ENCODE measurements around the gene COL27A1. TPM values are rescaled to one million over a fixed set of nuclear protein-coding genes. Genes with fewer than 3 reads are reported as not detected.
A peak's percentile ranks its signal among the peaks of the same experiment; 100 is the strongest.

COL27A1 gene
- total RNA-seq, 1 experiment from 2014 or later, result 17.6 TPM

DNA sequence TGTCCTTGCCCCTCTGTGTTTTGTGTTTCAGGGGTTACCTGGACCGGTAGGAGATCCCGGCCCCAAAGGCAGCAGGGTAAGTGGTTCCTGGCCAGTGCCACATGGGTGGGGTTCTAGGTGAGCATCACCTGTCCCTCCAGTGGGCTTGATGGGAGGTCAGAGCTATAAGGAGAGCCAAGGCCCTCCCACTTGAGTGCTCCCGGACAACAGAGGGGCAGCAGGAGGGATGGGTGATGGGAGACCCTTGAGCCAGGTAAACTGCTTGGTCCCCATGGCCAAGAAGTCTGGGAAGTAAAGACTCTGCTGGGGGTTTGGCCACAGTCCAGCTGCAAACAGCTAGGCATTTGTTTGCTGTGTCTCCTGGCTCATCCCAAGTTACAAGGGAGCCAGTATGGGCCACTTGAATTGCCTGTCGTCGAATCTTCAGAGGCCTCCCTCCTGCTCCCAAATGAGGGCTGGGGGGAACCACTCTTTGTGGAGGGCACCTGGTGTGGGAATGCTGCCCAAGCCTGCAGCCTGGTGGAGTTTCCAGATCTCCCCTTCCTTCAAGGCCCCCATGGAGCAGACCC is 51.0 kb downstream of the COL27A1 start:
- DNase-seq (ENCODE audit: low spot score), result no peak

DNA sequence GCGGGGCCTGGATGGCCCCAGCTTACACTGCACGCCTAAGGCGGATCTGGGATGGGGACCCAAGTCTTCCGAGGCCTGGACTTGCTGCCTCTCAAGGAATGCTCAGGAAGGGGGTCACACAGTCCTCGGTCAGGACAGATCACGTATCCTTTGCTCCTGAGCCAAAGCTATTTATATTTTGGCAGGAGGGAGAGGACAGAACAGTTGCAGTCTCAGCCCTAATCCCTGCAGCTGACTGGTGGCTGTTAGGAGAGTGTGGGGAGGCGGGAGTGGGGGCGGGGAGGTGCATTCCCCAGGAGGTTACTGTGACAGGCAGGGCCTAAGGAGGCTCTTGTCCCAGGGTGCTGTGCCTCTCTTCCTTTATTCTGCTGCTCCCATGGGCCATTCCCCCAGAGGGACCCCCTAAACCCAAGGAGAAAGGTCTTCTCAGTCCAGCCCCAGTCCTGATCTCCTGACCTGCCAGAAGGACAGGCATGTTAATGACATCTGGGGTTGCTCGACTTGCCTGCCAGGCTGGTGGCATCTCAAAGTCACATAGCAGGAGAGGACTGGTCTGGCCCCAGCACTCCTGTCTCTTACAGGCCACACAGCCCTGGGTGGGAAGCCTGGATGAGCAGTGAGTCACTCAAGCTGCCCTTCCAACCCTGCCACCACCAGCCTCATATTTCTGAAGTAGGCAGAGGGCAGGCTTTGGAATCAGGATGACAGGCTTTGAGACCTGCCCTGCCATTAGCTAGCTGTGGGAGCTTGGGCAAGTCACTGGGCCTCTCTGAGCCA is 51.9 kb downstream of the COL27A1 start:
- peak; percentile 11 for DNase-seq (ENCODE audit: low spot score)

DNA sequence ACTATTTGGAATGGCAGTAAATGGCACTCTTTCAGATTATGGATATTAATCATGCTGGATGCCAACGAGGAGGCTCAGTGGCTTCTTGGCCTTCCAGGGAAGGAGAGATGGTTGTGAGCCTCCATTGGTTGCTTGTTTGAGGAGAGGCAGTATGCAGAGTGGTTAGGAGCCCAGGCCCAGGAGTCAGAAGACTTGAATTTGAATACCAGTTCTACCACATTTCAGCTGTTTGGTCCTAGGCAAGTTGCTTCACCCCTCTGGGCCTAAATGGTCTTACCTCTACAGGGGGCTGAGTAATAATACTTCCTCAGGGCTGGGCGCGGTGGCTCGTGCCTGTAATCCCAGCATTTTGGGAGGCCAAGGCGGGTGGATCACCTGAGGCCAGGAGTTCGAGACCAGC is 52.5 kb downstream of the COL27A1 start:
- DNase-seq (ENCODE audit: low spot score), result no peak

DNA sequence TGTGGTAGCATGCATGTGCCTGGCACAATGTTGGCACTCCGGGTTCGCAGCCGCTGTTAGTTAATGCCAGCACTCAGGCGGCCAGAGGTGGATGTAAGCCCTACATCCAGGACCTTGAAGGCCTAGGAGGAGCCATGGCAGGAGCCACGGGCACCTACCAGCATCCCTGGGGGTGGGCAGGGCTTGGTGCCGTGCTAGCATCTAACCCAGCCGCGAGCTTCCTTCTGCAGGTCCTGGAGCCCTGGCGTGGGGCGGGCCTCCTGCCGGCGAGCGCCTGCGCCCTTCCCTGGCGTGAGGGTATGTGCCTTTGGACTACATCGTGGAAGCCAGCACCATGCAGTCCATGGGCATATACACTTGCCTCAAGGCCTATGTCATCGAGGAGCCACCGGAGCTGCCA is 53.8 kb downstream of the COL27A1 start:
- DNase-seq (ENCODE audit: low spot score), result no peak

DNA sequence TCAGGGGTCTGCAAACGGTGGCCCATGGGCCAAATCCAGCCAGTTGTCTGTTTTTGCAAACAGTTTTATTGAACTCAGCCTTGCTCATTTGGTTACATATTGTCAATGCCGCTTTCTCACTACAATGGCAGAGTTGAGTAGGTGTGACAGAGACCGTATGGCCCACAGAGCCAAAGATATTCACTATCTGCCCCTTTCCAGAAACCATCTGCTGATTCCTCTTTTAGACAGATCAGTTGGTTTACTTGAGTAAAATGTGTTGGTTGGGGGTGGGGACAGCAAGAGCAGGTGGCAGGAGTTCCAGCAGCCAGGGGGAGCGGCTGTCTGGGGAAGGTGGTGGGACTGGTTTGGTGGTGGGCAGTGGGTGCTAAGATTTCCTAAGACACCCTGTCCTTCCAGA is 54.8 kb downstream of the COL27A1 start:
- DNase-seq (ENCODE audit: low spot score), result no peak

DNA sequence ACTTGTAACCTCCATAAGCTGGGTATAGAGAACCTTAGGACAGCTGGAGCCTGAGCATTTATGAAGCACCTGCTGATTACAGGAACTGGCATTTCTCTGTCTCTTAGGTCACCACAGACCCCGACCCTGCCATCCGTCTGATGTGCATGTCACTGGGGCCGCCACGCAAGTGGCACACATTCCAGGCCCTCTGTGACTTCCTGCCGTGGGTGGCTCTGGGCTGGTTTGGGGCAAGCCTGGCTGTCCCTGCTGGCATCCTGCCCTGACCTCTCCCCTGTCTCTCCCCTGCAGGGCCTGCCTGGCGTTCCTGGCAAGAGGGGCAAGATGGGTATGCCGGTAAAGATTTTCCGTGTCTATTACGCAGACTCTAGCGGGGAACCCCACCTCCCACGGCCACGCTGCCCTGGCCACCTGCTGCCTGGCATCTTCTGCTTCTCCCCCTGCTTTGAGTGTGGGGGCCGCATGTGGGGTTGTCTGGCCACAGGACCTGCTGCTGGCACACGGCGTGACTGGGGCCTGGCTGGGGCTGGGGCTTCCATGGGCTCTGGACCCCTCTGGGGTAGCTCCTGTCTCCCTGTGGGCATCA is 55.4 kb downstream of the COL27A1 start:
- DNase-seq (ENCODE audit: low spot score), result no peak

DNA sequence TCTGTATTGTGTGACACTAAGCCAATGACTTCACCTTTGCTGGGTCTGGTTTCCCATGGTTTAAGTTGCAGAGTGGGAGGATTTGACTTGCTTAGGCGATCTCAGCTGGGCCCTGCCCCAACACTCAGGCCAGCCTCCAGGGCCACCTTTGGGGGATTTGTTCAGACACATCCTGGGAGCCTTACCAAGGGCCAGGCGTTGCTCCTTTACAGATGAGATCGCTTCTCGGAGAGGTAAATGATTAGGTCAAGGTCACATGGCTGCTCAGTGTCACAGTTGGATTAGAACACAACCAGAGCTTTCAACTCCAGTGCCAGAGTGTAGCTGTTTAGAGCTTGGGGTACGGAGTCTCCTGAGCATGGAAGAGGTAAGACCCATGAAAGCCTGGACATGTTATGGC is 57.5 kb downstream of the COL27A1 start:
- DNase-seq (ENCODE audit: low spot score), result no peak

DNA sequence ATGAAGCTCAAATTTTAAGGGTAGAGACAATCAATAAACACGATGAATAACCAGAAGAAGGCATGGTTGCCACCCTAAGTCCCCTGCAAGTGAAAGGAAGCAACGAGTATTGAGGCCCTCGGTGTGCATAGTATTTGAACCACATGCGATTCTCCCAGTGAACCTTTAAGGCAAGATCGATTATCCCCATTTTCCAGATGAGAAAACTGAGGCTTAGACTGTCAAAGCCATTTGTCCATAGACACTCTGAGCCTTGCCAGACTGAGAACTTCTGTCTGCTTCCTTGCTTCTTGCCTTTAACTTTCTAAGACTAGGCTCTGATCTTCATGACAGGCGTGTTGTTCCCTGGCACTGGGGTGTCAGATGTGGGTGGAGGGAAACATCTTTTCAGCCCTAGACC is 58.2 kb downstream of the COL27A1 start:
- DNase-seq (ENCODE audit: low spot score), result no peak

DNA sequence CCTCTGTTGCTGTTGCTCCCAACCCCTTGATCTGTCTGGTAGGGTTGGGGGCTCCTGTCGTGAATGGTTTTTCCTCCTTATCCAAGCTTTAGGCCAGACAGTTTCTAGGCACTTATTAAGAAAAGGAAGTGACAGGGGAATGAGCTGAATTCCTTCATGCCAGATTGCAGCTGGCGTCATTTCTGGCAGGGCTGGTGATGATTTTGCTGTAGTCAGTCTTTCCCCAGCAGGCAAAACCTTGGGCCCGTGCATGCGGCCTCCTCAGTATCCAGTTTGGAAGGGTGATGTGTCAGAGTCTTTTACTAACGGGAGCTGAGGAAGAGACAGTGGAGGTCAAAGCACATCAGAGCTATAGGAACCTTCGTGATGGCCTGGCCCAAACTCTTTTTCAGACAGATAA is 58.8 kb downstream of the COL27A1 start:
- no peak for DNase-seq (ENCODE audit: low spot score)

DNA sequence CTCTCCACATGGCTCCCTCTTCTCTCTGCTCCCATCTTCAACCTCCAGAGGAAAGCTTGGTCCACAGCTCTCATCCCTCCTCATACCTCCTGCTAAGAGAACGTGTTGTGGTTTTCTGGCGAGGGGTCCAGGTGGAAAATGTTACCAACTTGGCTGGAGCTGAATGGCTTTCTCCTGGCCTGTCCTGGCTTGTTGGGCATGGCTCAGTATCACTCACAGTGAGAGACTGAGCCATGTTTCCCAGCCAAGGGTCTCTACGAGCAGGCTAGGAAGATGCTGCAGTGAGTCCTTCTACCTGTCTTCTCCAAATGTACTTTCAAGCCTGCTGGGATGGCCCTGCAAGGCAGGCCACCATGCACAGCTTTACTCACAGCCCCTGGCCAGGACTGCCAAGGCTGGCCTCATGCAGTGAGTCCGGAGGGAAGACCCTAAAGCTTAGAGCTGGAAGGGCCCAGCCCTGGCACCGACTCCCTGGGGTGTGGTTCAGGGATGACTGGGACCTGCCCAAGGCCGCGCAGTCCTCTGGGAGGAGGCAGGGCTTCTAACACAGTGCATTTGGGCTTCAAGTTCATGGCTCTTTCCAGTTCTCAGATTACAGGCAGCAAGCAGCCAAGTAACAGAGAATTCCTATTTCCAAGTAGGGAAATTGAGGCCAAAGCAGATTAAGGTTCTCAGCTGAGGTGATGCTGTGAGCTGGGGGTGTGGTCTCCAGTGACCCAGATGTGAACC is 59.5 kb downstream of the COL27A1 start:
- DNase-seq (ENCODE audit: low spot score), result no peak

DNA sequence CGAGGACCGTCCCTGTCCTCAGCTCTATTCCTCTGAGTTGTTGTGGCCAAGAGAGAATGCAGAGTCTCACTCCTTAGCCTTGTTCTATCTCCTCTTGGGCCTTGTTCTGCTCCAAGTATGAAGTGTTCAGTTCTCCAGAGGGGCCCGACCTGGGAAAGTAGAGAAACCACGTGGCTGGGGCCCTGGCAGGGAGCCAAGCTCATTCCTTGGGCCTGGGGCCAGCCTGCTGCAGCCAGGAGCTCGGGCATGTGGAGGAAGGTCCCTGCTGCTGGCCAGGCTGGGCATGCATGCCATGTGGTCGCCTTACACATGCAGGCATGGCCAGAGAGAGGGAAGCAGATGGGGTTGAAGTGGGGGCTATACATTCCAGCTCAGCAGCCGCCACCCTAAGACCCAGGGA is 60.7 kb downstream of the COL27A1 start:
- no peak for DNase-seq (ENCODE audit: low spot score)

DNA sequence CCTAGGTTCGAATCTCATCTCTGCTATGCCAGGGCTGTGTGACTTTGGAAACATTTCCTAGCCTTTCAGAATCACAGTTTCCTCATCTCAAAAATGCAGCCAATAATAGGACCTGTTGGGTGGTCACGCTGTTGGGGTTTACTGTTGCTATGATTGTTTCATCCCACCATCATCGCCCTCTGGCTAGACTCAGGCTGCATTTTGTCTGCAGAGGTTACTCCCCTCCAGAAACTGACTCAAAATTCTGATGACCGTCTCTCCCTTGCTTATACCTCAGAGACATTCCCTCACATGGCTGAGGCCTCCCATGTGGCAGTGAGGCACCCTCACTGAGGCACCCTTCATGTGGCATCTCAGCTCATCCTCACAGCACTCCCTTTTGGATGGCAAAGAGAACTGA is 61.6 kb downstream of the COL27A1 start:
- no peak for DNase-seq (ENCODE audit: low spot score)

DNA sequence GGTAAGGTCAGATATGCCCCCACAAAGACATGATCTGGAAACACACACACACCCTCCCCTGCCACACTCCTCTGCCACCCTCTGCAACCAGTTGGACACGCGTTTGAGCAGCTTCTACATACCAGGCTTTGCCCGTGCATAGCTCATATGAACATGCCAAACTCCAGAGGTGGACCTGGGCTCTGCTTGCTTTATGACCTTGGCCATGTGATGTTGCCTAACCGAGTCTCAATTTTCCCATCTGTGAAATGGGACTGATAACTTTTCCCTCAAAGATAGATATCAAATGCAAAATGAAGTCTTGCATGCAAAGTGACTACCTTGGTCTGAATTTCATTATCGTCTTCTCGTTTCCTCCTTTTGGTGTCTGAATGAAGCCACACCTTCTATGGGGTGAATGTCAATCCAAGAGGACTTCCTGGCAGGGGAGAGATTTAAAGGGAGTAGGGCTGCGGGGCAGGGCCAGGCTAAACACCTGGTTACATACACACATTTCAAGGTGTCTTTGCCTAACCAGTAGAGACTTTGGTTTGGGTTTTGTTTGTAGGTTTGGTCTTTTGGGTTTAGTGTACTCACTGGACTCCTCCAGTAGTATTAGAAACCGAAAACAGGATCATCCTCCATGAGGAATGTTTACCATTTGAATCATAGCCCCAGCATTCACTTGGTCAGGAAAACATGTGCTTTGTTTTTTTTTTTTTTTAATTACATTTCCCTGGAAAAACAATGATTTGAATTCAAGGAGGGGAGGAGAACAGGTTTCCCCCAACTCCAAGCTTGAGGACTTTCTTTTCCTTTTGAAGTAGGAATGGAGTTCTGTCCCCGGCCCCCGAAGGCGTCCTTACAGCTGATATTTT is 63.2 kb downstream of the COL27A1 start:
- DNase-seq (ENCODE audit: low spot score), result no peak

DNA sequence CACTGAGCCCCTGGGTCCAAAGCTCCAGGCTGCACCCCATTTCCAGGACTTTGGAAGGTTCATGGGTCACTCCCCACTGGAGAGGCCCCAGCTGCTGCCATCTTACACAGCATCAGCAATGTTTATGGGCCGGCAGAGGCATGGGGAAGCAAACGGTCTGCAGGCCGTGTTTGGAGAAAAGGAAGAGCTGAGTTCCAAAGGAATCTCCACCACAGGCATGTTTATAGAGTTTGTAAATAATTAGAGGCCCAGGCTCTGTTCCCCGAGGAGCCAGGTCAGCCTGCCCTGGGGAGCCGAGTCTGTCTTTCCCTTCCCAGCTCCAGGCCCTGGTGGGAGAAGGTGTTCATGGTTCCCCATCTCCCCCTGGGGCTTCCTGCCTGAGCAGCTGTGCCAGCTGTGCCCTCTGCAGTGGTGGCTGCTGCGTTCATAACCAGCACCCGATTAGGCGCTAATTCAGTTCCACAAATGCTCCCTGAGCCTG is 64.8 kb downstream of the COL27A1 start:
- DNase-seq (ENCODE audit: low spot score), result no peak

DNA sequence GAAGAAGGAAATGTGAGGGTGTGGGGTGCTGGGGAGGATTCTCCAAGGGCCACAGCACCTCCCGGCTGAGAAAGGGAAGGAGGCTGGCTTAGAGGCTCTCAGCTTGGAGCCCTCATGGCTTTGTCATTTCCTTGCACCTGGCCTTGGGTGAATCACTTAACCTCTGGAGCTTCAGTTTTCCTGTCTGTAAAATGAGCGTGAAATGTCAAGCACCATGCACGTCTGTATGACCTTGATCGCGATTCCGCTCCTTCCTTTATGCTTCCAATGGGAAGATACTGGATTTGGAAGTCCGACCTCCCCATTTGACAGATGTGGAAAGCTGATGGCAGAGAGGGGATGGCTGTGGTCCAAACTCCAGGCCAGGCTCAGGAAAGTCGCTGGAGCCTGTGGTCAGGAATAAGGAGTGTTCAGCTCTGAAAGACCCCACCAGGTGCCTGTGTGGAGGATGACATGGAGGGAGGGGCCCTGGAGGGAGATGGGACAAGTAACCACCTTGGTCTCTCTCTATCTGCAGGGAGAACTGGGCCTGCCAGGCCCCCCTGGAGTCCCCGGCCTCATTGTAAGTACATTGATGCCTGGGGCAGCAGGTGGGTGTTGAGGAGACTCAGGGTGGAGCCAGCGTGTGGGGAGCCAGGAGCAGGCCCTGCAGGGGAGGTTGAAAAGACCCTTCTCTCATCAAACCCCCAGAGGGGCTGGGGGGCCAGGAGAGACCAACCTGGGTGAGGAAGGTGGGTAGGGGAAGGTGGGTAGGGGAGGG is 66.5 kb downstream of the COL27A1 start:
- DNase-seq (ENCODE audit: low spot score), result no peak

DNA sequence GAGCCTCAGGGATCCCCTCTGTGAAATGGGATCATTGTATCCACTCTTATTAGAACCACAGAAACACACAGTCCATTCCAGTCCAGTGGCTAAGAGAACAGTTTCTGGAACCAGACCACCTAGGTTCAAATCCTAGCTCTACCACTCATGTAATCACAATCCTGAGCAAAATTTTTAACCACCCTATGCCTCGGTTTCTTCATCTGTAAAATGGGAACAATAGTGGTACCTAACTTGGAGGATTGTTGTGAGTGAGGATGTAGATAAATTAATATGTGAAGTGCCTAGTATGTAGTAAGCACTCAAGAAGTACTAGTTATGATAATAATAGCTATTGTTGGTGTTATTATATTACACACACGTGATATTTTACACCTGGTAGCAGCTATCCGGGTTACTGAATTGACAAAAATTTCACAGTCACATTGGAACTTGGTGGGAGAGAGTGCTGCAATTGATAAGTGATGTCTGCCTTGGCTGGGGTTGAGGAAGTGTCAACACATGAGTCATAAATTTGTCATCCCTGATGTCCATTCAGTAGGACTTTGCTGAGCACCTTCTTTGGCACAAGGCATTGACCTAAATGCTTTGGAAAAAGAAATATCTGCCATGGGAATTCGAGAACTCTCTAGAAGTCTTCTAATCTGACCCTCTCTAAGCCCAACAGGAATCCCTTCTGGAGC is 68.4 kb downstream of the COL27A1 start:
- peak; percentile 30 for DNase-seq (ENCODE audit: low spot score)

DNA sequence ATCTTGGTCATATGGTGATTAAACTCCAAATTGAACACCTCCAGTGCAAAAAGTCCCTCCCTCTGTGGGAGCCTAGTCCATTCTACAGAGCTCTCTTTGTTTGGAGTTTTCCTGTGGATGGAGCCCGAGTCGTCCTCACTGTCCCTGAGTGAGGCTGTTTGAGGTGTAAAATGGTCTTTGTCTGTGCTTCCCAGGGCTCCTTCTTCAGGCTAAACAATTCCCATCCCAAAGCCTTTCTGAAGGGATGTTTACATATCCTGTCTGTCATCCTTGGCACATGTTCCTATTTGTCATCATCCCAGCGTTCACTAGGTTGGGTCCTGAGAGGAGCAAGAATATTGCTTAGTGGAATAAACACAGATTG is 68.9 kb downstream of the COL27A1 start:
- DNase-seq (ENCODE audit: low spot score), result no peak

DNA sequence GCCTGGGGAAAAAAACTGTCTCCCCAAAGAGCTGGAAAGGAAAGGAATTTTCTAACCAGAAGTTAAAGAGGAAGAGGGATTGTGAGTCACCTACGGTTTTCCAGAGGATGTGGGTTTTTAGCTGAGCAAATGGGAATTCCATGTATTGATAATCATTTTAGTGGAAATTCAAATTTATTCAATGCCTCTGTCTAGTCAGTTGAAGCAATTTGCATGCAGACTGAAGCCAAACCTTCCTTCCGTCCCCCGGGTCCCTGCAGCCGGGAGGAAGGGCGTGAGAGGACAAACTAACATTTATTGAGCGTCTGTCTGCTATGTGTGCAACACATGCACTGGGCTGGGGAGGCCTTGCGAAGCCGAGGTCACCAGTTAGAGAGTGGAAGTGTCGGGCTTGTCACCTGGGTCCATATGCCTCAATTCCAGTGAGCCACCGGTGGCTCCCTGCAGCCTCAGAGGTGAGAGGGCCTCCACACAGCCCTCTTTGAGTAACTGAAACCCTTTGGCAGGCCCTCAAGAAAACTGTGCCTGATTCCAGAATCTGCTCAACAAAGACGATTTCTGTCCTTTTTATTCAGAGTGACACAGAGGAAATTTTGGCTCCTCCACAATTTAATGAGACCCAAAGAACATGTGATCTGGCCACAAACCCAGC is 70.3 kb downstream of the COL27A1 start:
- DNase-seq (ENCODE audit: low spot score), result no peak

DNA sequence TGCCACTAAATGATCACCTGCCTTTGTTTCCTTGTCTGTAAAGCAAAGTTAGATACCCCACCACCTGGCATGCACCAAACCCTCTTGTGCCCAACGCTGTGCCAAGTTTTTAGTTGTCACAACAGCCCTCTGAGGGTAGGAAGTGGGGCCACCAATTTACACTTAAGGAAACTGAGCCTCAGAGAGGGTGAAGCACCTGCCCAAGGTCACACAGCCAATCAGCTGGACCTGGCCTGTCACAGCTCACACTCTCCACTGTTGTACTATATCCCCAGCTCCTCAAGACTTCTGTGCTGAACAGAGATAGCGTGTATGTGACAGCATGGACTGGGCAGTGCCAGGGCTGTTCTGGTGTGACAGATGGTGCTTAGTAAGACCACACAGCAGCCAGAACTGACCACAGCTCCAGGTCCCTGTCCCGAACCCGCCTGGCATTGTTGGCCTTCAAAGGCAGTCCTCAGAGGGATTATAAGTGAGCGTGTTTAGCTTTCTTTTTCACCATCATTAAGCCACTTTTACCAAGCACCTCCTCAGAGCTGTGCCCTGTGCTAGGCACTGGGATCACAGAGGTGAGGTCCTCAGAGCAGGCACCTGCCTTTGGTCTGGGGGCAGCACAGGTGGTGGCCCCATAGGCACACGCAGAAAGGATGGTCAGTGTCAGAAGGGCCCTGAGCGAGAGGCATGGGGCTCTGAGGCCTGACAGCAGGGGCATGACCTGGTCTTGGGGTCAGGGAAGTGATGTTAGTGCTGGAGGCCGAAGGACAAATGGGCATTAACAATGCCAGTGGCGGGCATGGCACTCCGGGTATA is 71.1 kb downstream of the COL27A1 start:
- DNase-seq (ENCODE audit: low spot score), result no peak
